ENCODE results near the gene CUL9. TPM values are rescaled to one million over a fixed set of nuclear protein-coding genes. Genes with fewer than 3 reads are reported as not detected.

CUL9 gene
- total RNA-seq, 1 donor from 2014 or later, result 57.0 TPM

DNA sequence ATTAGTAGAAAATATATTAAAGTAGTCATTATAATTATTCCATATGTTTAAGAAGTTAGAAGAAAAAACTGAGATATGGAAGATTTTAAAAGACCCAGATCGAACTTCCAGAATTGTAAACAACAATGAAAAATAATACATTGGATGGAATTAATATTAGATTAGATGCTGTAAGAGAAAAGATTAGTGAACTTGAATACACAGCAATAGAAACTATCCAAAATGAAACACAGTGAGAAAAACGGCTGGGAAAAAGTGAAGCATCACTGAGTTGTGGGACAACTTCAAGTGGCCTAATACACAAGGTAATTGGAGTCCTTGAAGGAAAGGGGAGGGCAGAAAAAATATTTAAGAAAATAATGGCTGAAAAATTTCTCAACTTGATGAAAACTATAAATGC is 57.1 kb downstream of the CUL9 start:
- no peak for DNase-seq (ENCODE audit: low spot score, unreplicated experiment)
- Mint-ChIP-seq H3K9me3 (ENCODE audit: low read depth) (no peaks in the 10 kb centered on the region), H3K4me1 (ENCODE audit: low read depth) (no peaks in the 10 kb centered on the region), H3K27ac (no peak overlapping the region), H3K27me3 (peaks cover 21% of the 10 kb centered on the region), H3K36me3 (ENCODE audit: insufficient read depth) (no peaks in the 10 kb centered on the region), H3K4me3 (ENCODE audit: low read depth) (no peak overlapping the region)
- no peak for TF ChIP-seq CTCF (IDR thresholded peaks at IDR 0.05; ENCODE audit: unreplicated experiment)

DNA sequence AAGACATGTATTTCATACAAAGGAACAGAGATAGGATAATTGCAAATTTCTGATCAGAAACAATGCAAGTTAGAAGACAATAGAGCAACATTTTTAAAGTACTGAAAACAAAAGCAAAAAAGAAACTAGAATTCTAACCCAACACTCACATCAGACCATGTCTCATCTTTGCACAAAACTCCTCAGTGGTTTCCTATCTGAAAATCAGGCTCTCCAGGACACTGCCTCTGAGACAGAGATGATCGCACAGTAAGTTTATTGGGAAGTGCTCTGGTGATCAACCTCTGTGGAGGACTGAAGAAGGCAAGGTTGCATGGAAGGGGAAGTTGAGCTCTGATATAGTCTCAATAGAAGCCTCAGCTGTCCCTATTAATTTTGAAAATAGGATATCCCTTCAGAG is 59.0 kb downstream of the CUL9 start:
- H3K4me3 Mint-ChIP-seq (ENCODE audit: low read depth), result no peak overlapping the region
- no peaks in the 10 kb centered on the region for H3K36me3 Mint-ChIP-seq (ENCODE audit: insufficient read depth)
- H3K4me1 Mint-ChIP-seq (ENCODE audit: low read depth), result no peaks in the 10 kb centered on the region
- no peaks in the 10 kb centered on the region for H3K9me3 Mint-ChIP-seq (ENCODE audit: low read depth)
- no peak overlapping the region for H3K27ac Mint-ChIP-seq
- TF ChIP-seq CTCF (IDR thresholded peaks at IDR 0.05; ENCODE audit: unreplicated experiment), result no peak
- no peak for DNase-seq (ENCODE audit: low spot score, unreplicated experiment)
- H3K27me3 Mint-ChIP-seq, result peaks cover 18% of the 10 kb centered on the region

DNA sequence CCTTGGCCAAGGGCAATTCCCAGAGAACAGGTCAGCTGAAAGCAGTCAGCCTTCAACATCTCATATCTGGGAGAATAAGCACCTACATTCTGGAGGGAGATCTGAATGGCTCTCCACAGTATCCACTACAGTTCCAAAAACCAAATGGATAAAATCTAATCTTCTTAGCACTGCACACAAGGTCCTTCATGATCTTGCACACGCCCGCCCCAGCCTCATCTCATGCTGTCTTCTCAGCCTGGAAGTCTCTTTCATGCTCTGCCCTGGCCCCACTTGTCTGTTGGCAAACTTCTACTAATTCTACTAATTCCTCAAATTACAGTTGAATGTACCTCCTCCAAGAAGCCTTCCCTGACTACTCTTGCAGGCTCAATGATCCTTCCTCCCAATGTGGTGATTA is 59.5 kb downstream of the CUL9 start:
- peaks cover 16% of the 10 kb centered on the region for H3K27me3 Mint-ChIP-seq
- H3K9me3 Mint-ChIP-seq (ENCODE audit: low read depth), result no peaks in the 10 kb centered on the region
- H3K36me3 Mint-ChIP-seq (ENCODE audit: insufficient read depth), result no peaks in the 10 kb centered on the region
- no peak for TF ChIP-seq CTCF (IDR thresholded peaks at IDR 0.05; ENCODE audit: unreplicated experiment)
- H3K4me3 Mint-ChIP-seq (ENCODE audit: low read depth), result no peak overlapping the region
- no peak overlapping the region for H3K27ac Mint-ChIP-seq
- peaks cover 3% of the 10 kb centered on the region for H3K4me1 Mint-ChIP-seq (ENCODE audit: low read depth)
- no peak for DNase-seq (ENCODE audit: low spot score, unreplicated experiment)

GRCh38 chr6:43242908-43243663 is 61.1 kb downstream of the CUL9 start, which contains the start of gene TTBK1:
Gene TTBK1, plus strand, starts transcription at chr6:43243481. Its CDS starts 3,180 bp downstream, at chr6:43246661.
- no peak for DNase-seq (ENCODE audit: low spot score, unreplicated experiment)
- no peaks in the 10 kb centered on the region for H3K36me3 Mint-ChIP-seq (ENCODE audit: insufficient read depth)
- H3K27ac Mint-ChIP-seq, result no peak within 1 kb of the TSS
- H3K27me3 Mint-ChIP-seq, result peaks cover 10% of the 10 kb centered on the region
- no peaks in the 10 kb centered on the region for H3K9me3 Mint-ChIP-seq (ENCODE audit: low read depth)
- TF ChIP-seq CTCF (IDR thresholded peaks at IDR 0.05; ENCODE audit: unreplicated experiment), result no peak
- H3K4me1 Mint-ChIP-seq (ENCODE audit: low read depth), result peaks cover 9% of the 10 kb centered on the region
- no peak within 1 kb of the TSS for H3K4me3 Mint-ChIP-seq (ENCODE audit: low read depth)

DNA sequence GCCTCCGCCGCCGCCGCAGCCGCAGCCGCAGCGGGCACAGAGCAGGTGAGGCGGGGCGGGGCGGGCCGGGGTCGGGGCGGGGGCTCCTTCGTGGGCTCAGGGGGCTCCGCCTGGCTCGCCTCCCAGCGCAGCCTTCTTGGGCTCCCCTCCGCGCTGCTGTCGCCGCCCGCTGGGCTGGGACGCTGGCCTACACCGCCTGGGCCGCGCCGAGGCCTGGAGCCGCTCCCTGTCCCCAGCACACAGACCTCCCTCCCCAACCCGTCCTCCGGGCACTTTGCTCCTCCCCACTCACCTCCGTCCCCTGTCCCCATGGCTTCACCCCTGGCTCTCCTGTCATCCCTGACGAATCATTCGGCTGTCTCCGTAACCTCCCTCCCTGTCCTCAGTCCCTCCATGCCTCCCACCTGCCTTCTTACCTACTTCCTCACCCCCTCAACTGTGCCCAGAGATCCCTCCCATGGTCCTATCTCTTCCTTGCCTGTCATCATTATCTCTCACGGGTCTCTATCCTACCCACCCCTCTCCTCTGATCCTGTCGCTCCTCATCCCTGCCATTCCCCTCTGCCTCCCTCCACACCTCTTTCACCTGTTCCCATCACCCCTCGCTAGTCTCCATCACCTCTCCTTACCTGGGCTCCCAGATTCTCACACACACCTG is 61.8 kb downstream of the CUL9 start:
- no peak for DNase-seq (ENCODE audit: low spot score, unreplicated experiment)
- H3K36me3 Mint-ChIP-seq (ENCODE audit: insufficient read depth), result no peaks in the 10 kb centered on the region
- no peak for TF ChIP-seq CTCF (IDR thresholded peaks at IDR 0.05; ENCODE audit: unreplicated experiment)
- no peak overlapping the region for H3K27ac Mint-ChIP-seq
- peaks cover 9% of the 10 kb centered on the region for H3K4me1 Mint-ChIP-seq (ENCODE audit: low read depth)
- H3K27me3 Mint-ChIP-seq, result peaks cover 6% of the 10 kb centered on the region
- H3K9me3 Mint-ChIP-seq (ENCODE audit: low read depth), result no peaks in the 10 kb centered on the region
- H3K4me3 Mint-ChIP-seq (ENCODE audit: low read depth), result no peak overlapping the region

Measured in progenitor cell of endocrine pancreas (in vitro differentiated cells).